SK-N-SH treated with all-trans-retinoic acid at 6 μM for 48 hours (cell line): ENCODE measurements around the gene NNMT.
A peak's percentile ranks its signal among the peaks of the same experiment; 100 is the strongest.

Source experiments
- ATAC-seq: fragments of 200-7000 bp; cut with Tn5 transposase; 3 replicates; pipeline ENCODE4 v1.9.1; 2020; ENCODE audit warnings: mild to moderate bottlenecking, moderate library complexity
- ARNTL ChIP-seq: fragments of 450-650 bp; formaldehyde crosslinking; IDR thresholded peaks from 2 replicates; pipeline ENCODE4 v1.5.0; 2020; ENCODE audit warnings: low read depth, mild to moderate bottlenecking, moderate library complexity, borderline replicate concordance
- BACH2 ChIP-seq: fragments of 250-450 bp; sonication (Bioruptor Pico); IDR thresholded peaks from 2 replicates; pipeline ENCODE4 v1.9.0; 2021; ENCODE audit warnings: mild to moderate bottlenecking, borderline replicate concordance
- CSDC2 ChIP-seq: fragments of 250-450 bp; sonication (Bioruptor Pico); IDR thresholded peaks from 2 replicates; pipeline ENCODE4 v1.5.0; 2020; ENCODE audit warnings: mild to moderate bottlenecking, moderate library complexity
- GLIS3 ChIP-seq: fragments of 250-450 bp; sonication (Bioruptor Pico); IDR thresholded peaks from 2 replicates; pipeline ENCODE4 v1.5.0; 2020; ENCODE audit warnings: mild to moderate bottlenecking, moderate library complexity
- ISL1 ChIP-seq: fragments of 250-450 bp; sonication (Bioruptor Pico); IDR thresholded peaks from 2 replicates; pipeline ENCODE4 v2.1.2; 2022; ENCODE audit warnings: mild to moderate bottlenecking, moderate library complexity
- OSR1 ChIP-seq: fragments of 250-450 bp; sonication (Bioruptor Pico); IDR thresholded peaks from 2 replicates; pipeline ENCODE4 v1.8.0; 2022; ENCODE audit warnings: moderate library complexity, mild to moderate bottlenecking, inconsistent platforms
- RARB ChIP-seq: fragments of 250-450 bp; sonication (Bioruptor Pico); IDR thresholded peaks from 2 replicates; pipeline ENCODE4 v1.8.0; 2021; ENCODE audit warnings: mild to moderate bottlenecking, moderate library complexity
- SNAI2 ChIP-seq: fragments of 250-450 bp; sonication (Bioruptor Pico); IDR thresholded peaks from 2 replicates; pipeline ENCODE4 v1.5.0; 2020; ENCODE audit warnings: mild to moderate bottlenecking, moderate library complexity
- TOX ChIP-seq: fragments of 250-450 bp; sonication (Bioruptor Pico); IDR thresholded peaks from 2 replicates; pipeline ENCODE4 v1.8.0; 2021; ENCODE audit warnings: mild to moderate bottlenecking, moderate library complexity, borderline replicate concordance
- ZC3H10 ChIP-seq: fragments of 250-450 bp; sonication (Bioruptor Pico); IDR thresholded peaks from 2 replicates; pipeline ENCODE4 v1.5.1; 2021; ENCODE audit warnings: mild to moderate bottlenecking, moderate library complexity
- ZFP3 ChIP-seq: fragments of 250-450 bp; sonication (Bioruptor Pico); IDR thresholded peaks from 2 replicates; pipeline ENCODE4 v1.5.0; 2020; ENCODE audit warnings: mild to moderate bottlenecking, moderate library complexity
- ZNF565 ChIP-seq: fragments of 450-650 bp; formaldehyde crosslinking; conservative IDR thresholded peaks from 2 replicates; pipeline ENCODE4 v1.5.0; 2020; ENCODE audit warnings: low read depth, mild to moderate bottlenecking, moderate library complexity
- ZNF70 ChIP-seq: fragments of 450-650 bp; formaldehyde crosslinking; IDR thresholded peaks from 2 replicates; pipeline ENCODE4 v1.5.0; 2020; ENCODE audit warnings: mild to moderate bottlenecking, moderate library complexity
- ZNF8 ChIP-seq: fragments of 450-650 bp; formaldehyde crosslinking; IDR thresholded peaks from 2 replicates; pipeline ENCODE4 v1.5.0; 2020; ENCODE audit warnings: mild to moderate bottlenecking, moderate library complexity
- TF ChIP-seq, protein P1 (sequence below): fragments of 250-450 bp; sonication (Bioruptor Pico); IDR thresholded peaks from 2 replicates; pipeline ENCODE4 v1.5.1; 2021; ENCODE audit warnings: mild to moderate bottlenecking, moderate library complexity
- TF ChIP-seq, protein P2 (sequence below): fragments of 250-450 bp; sonication (Bioruptor Pico); IDR thresholded peaks from 2 replicates; pipeline ENCODE4 v1.8.0; 2021; ENCODE audit warnings: low read depth, mild to moderate bottlenecking, moderate library complexity, borderline replicate concordance
- TF ChIP-seq, protein P3 (sequence below): fragments of 250-450 bp; sonication (Bioruptor Pico); IDR thresholded peaks from 2 replicates; pipeline ENCODE4 v1.5.0; 2020; ENCODE audit warnings: mild to moderate bottlenecking, moderate library complexity
- TF ChIP-seq, protein P4 (sequence below): fragments of 250-450 bp; sonication (Bioruptor Pico); IDR thresholded peaks from 2 replicates; pipeline ENCODE4 v1.8.0; 2020; ENCODE audit warnings: mild to moderate bottlenecking, moderate library complexity, borderline replicate concordance

Gene NNMT

DNA sequence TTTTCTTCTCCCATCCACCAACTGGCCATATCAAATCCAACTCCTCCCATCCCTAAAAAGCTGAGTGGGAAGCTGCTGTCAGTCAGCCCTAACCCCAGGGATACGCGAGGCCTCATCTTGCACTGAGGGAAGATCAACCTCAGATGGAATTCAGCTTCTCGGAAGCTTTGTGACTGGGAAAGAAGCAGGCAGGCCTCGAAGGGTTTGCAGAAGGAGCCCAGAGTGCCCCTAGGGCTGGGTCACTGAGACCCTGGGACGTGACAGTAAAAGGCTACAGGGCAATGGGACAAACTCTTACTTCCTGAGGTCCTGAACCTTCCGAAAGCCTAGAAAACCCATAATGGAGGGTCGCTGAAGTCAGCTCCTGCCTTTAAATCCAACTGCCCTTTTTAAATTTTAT lies 34.4 kb upstream of the NNMT start:
- no peak for ATAC-seq
- TF ChIP-seq, protein P1, sequence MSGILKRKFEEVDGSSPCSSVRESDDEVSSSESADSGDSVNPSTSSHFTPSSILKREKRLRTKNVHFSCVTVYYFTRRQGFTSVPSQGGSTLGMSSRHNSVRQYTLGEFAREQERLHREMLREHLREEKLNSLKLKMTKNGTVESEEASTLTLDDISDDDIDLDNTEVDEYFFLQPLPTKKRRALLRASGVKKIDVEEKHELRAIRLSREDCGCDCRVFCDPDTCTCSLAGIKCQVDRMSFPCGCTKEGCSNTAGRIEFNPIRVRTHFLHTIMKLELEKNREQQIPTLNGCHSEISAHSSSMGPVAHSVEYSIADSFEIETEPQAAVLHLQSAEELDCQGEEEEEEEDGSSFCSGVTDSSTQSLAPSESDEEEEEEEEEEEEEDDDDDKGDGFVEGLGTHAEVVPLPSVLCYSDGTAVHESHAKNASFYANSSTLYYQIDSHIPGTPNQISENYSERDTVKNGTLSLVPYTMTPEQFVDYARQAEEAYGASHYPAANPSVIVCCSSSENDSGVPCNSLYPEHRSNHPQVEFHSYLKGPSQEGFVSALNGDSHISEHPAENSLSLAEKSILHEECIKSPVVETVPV (CRISPR knock-in tag): no peak
- TF ChIP-seq, all 23 proteins: peak for 0

DNA sequence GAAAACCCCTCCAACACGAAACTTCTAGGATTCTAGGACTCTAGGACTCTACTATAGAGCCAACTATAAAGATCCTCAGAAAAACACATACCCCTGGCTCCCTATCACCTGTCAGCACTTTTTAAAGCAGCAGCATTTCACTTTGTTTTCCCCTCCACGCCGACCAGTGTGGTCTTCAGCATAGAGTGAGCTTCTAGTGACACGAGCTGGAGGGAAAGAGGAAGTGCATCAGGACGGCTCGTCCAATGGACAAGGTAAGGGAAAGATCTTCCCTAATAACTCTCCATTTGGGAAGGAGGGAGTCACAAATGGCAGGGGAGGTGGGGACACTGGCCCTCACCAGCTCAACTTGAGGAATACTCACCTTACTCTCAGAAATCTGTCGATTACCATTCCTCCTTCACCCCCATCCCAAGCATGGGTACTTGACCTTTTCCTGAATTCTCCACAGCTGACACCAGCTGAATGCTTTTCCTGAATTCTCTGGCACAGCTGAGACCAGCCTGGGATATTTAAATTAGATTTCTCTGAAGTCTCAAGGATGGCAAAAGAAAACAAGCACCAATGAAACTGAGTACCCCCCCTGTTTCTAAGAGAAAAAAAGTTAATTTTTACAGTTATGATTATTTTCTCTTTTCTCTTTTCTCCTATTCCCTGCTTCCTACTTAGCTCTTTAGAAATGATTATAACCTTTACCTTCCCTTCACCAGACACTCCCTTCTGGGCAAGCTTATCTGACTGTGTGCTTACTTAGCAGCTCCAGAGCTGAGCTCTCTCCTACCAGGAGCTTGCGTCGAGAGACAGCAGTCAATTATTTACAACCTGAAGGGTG lies 33.3 kb upstream of the NNMT start:
- ATAC-seq: peak; percentile 93
- no peak for TF ChIP-seq OSR1 (CRISPR knock-in tag)
- TF ChIP-seq, protein P2, sequence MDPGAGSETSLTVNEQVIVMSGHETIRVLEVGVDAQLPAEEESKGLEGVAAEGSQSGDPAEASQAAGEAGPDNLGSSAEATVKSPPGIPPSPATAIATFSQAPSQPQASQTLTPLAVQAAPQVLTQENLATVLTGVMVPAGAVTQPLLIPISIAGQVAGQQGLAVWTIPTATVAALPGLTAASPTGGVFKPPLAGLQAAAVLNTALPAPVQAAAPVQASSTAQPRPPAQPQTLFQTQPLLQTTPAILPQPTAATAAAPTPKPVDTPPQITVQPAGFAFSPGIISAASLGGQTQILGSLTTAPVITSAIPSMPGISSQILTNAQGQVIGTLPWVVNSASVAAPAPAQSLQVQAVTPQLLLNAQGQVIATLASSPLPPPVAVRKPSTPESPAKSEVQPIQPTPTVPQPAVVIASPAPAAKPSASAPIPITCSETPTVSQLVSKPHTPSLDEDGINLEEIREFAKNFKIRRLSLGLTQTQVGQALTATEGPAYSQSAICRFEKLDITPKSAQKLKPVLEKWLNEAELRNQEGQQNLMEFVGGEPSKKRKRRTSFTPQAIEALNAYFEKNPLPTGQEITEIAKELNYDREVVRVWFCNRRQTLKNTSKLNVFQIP (CRISPR knock-in tag): no peak
- TF ChIP-seq ZNF70 (CRISPR knock-in tag): no peak
- TF ChIP-seq, protein P3, sequence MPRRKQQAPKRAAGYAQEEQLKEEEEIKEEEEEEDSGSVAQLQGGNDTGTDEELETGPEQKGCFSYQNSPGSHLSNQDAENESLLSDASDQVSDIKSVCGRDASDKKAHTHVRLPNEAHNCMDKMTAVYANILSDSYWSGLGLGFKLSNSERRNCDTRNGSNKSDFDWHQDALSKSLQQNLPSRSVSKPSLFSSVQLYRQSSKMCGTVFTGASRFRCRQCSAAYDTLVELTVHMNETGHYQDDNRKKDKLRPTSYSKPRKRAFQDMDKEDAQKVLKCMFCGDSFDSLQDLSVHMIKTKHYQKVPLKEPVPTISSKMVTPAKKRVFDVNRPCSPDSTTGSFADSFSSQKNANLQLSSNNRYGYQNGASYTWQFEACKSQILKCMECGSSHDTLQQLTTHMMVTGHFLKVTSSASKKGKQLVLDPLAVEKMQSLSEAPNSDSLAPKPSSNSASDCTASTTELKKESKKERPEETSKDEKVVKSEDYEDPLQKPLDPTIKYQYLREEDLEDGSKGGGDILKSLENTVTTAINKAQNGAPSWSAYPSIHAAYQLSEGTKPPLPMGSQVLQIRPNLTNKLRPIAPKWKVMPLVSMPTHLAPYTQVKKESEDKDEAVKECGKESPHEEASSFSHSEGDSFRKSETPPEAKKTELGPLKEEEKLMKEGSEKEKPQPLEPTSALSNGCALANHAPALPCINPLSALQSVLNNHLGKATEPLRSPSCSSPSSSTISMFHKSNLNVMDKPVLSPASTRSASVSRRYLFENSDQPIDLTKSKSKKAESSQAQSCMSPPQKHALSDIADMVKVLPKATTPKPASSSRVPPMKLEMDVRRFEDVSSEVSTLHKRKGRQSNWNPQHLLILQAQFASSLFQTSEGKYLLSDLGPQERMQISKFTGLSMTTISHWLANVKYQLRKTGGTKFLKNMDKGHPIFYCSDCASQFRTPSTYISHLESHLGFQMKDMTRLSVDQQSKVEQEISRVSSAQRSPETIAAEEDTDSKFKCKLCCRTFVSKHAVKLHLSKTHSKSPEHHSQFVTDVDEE (CRISPR knock-in tag): no peak
- TF ChIP-seq ZC3H10 (CRISPR knock-in tag): no peak
- TF ChIP-seq ZNF8: no peak
- no peak for TF ChIP-seq BACH2
- TF ChIP-seq, protein P4, sequence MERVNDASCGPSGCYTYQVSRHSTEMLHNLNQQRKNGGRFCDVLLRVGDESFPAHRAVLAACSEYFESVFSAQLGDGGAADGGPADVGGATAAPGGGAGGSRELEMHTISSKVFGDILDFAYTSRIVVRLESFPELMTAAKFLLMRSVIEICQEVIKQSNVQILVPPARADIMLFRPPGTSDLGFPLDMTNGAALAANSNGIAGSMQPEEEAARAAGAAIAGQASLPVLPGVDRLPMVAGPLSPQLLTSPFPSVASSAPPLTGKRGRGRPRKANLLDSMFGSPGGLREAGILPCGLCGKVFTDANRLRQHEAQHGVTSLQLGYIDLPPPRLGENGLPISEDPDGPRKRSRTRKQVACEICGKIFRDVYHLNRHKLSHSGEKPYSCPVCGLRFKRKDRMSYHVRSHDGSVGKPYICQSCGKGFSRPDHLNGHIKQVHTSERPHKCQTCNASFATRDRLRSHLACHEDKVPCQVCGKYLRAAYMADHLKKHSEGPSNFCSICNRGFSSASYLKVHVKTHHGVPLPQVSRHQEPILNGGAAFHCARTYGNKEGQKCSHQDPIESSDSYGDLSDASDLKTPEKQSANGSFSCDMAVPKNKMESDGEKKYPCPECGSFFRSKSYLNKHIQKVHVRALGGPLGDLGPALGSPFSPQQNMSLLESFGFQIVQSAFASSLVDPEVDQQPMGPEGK (CRISPR knock-in tag): no peak
- TF ChIP-seq RARB (CRISPR knock-in tag): no peak
- TF ChIP-seq SNAI2 (CRISPR knock-in tag): no peak
- TF ChIP-seq GLIS3 (CRISPR knock-in tag): no peak
- no peak for TF ChIP-seq ZNF565 (CRISPR knock-in tag)
- no peak for TF ChIP-seq ISL1

DNA sequence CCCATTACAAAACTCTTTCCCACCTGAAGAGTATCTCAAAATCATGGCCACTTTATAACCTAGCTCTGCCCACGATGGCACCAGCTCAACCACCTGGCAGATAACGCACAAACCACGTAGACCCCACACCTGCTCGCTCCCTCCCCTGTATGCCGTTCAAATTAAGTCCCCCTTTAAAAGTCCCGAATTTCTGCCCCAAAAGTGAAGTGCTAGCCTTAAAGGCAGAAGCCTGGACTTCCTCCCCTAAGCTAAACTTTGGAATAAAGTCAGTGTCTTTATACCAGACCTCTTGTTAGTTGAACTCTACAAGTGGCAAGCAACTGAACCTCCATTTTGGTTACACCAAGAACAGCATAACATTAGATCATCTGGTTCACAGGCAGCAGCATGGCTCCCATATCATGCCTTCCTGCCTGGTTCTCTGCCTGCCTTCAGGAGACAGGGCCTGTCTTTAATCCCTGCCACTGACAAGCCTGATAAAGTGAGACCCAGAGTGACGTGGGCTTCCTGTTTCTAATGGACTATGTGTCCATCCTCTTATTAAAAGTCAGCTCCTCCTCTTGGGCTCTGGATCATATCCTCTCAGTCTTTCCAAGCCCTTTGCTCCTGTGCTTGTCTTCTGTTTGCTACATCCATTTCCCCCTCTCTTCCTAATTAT lies 32.6 kb upstream of the NNMT start:
- TF ChIP-seq ZFP3 (CRISPR knock-in tag) (no peak), TOX (CRISPR knock-in tag) (no peak), SNAI2 (CRISPR knock-in tag) (no peak), ZC3H10 (CRISPR knock-in tag) (no peak), CSDC2 (CRISPR knock-in tag) (no peak), ARNTL (no peak)
- TF ChIP-seq, protein P3 (CRISPR knock-in tag): no peak
- TF ChIP-seq, all 23 proteins: peak for 0
- ATAC-seq: no peak
